GM21526 (cell line): ENCODE data around the gene CASS4.

Experiments
- ATAC-seq: cut with Tn5 transposase; IDR thresholded peaks from one replicate; pipeline ENCODE4 v1.9.1; 2021; ENCODE audit warnings: moderate library complexity; ENCODE audit not compliant: unreplicated experiment, low FRiP score

The CASS4 gene

DNA sequence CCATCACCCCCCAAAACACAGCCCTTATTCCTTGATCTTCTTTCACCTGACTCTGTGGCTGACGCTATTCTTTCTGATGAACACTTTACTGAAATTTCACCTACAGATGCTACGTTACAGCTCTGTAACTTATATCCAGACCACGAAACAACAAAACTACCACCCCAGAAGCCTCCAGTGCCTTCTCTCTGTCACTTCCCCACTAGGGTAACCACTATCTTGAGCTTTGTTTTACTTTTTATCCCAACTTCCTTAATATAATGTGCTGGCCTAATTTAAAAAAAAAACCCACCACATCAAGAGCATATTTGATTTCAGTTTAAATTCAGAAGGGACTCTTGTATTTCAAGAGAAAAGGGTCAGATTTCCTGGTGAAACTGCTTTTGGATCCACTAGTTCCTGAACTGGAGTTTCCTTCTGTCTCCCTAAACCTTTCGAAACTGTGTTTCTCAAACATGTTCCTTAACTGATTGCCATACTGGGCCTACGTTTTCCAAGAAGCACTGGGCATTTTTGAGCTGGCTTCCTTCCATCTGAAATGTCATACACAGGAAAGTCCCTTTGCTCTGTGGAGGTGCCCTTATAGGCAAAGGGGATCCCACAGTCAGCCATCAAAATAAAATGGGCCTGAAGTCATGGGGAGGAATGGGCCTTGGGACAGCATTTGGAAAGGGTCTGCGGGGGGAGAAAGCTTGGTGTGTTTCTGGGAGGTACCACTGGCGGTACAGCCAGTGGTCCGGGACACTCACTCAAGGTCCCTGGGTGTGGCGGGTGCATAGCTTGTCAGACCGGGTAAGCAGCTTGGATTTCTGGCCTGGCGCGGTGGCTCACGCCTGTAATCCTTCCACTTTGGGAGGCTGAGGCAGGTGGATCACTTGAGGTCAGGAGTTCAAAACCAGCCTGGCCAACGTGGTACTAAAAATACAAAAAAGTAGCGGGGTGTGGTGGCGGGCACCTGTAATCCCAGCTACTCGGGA lies 30.6 kb downstream of the CASS4 start:
- no peak for ATAC-seq

DNA sequence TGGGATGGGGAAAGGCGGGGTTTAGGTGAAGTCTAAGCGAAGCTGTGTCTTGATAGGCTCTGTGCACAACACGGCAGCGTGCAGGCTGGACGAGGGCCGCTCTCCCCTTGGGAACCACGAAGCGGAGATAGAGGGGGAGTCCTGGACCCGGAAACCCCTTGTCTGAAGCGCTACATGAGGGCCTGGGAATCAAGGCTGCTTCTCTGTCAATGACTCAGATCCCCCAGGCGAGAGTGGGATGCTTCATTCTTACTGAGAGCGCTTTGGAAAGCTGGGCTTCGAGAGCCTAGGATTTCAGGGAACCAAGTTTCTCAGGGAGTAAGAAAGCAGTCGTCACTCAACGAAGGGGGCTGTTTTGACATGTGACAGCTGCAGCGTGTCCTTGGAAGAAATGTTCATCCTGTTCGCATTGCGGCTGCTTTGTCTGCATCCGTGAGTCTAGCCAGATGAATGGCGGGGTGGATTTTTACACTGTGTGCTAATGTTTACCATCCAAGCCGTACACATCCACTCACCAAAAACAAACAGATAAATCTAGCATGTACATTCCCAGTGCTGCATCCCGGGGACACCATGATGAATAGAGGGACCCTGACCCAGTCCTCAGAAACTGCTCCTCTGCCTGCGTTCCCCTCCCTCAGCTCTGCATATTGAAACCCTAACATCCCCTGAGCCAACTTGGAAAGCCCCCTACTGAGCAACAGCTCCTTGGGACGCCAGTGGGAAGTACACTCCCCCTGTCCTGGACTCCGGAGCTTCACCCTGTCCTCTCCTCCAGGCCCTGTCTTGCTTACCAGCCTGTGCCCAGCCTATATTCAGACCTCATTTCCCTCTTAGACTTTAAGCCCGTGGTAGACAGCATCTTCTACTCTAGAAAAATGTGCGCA lies 31.8 kb downstream of the CASS4 start:
- ATAC-seq: no peak

DNA sequence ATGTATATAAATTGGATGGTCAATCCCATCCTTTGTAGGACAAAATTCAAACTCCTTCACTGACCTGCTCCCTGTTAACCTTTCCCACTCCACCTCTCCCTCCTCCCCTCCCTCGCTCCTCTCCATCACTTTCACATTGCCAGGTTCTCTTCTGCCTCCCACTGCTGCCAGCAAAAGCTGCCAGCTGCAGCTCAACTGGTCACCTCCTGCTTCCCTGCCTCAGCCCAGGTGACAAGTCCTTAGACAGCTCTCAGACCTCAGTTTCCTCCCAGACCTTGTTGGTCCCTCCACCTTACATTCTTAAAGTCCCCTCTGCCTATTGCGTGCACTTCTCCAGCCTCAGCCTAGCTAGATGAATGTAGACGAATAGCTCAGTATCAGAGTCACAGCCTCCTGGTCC lies 33.1 kb downstream of the CASS4 start:
- no peak for ATAC-seq

DNA sequence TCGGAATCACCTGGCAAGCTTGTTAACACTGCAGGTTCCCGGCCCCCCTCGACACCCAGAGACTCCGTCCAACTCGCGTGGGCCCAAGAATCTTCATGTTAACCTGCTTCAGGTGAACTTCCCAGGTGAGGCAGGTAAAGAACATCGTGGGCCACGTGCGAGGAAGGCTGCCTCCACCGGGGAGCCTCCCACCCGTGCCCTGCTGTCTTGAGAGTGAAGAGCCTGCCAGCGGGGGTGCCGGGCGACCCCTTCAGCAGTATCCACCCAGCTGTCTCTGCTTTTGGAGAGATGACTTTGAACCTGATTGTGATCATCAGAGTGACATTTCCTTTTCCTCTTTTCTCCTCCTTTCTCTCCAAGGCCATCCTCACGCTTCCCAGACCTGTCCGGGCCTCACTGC lies 33.5 kb downstream of the CASS4 start:
- ATAC-seq: no peak

DNA sequence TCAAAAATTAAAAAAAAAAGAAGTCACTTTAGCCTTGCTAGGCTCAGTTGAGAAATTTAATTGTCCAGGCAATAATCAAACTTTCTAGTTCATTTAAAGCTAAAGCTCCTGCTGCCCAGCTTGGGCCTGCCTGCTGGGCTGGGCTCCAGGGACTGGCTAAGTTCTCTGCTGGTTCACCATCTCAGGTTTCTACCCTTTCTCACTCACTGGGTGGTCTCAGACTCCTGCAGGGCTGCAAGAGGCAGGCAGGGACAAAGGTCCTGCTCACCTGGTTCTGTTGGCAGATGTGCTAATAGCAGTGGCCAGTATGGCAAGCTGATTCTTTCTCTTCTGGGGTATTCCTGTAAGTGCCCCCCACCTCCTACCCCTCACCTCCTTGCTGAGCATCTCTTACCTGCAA lies 35.2 kb downstream of the CASS4 start:
- ATAC-seq: no peak

DNA sequence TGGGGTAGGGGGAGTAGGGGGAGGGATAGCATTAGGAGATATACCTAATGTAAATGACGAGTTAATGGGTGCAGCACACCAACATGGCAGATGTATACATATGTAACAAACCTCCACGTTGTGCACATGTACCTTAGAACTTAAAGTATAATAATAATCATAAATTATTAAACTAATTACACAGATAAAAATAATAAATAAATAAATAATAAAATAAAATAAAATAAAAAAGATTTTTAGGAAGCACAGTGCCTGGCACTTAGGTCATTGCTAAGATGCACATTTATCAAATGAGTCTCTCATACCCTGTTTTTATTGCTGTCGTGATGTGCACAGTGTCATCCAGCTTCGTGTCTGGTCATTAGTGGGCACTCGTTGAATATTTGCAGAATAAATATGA lies 37.4 kb downstream of the CASS4 start:
- ATAC-seq: no peak

DNA sequence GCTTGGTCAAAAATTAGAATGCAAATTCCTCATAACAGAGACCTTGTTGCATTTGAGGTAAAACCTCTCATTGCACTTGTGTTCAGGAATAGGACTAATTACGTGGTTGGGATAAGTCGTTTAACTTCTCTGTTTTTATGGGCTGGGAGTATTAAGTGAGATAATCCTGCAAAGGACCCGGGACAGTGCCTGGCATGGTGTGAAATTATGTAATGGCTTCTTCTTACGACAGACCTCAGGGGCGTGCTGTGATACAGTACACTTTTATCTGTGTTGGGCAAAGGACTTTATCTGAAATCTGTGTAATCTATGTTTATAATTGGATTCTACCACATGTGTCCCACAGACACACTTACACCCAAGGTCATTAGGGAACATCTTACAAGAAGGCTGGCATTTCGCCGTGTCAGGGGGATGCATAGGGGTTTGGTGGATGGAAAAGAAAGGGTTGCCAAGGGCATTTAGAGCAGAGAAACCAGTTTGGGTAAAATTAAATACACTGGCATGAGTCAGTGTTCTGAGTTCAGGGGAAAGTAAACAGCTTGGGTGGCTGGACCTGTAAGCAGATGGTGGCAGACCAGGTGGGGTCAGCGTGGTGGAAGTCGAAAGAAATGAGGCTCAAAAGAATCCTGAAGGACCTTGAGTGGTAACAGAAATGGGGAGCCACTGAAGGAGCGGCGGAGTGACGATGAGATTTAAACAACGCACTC lies 39.2 kb downstream of the CASS4 start:
- ATAC-seq: no peak

DNA sequence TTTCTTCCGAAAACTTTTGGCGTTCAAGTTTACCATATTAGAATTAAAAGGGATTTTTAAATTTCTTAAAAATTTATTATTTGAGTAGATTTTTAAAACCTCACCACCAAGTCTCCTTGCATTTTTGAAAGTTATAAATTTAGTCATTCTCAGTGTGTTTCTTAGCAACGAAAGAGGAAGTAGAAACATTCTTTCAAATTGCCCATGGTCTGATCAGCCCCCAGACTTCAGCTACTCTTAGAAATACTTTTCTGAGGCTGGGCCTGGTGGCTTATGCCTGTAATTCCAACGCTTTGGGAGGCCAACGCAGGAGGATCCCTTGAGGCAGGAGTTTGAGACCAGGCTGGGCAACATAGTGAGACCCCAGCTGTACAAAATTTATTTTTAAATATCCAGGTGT lies 41.3 kb downstream of the CASS4 start:
- ATAC-seq: peak; percentile 62

DNA sequence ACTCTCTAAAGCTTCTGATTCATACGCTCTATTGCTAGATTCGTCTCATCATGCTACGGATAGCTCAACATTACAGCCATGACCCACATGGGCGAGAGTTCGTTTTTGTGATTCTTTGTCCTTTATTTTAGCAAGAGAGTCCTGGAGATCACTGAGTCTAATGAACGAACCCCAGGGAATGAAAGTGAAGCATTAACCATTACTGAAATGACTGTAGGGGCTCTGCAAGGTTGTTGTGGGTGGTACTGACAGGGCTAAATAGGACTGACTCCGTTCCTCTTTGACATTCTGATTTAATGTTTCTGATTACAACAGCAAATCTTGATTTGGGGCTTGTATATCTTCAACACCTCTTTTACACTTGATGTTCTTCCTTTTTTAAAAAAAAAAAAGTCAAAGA lies 42.7 kb downstream of the CASS4 start:
- ATAC-seq: peak; percentile 78

DNA sequence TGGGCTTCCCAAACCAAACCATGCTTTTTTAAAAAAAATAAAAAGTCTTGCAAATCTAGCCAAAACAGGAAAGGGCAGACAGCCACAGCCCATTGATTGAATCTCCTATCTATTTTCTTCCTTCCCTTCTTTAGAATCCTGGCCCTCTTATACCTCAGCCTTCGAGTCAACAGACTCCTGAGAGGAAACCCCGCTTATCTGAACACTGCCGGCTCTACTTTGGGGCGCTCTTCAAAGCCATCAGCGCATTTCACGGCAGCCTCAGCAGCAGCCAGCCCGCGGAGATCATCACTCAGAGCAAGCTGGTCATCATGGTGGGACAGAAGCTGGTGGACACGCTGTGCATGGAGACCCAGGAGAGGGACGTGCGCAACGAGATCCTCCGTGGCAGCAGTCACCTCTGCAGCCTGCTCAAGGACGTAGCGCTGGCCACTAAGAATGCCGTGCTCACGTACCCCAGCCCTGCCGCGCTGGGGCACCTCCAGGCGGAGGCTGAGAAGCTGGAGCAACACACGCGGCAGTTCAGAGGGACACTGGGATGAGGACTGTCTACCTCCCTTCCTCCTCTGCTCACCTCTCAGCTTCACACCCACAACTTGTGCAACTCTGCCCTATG lies 46.3 kb downstream of the CASS4 start:
- ATAC-seq: no peak

DNA sequence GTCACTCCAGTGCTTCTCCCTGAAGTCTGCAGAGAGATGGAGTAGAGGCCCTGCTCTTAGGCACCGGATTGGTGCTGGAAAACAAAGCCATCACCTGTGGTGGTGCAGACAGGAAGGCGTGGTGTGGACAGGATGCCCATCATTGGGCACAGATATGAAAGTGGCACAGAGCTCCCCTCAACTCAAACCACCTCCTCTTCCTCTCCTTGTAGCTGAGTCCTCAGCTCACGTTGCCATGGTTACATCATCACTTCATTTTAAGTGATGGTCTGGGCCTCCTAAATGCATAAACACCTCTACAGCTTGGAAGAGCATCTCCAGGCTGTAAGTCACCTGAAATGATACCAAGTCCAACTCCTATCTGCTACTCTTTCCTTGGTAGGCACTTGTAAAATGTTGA lies 48.4 kb downstream of the CASS4 start:
- no peak for ATAC-seq

DNA sequence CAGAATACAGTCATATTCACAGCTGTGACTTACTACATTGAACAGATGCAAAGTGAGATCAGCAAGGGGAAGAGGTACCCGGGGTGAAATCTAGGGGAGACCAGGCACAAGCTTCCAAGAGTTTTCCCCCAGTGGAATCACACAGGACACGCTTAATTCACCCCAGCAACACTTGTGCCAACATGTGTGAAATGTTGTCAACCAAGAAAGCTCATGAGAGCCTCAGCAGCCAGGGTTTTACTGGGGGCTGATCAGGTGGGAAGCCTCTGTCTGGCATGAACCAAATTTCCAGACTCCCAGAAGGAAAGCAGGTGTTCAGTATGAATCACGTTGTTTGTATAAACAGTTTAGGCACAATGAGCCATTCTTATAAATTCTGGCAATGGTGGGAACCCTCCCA lies 49.5 kb downstream of the CASS4 start:
- no peak for ATAC-seq

DNA sequence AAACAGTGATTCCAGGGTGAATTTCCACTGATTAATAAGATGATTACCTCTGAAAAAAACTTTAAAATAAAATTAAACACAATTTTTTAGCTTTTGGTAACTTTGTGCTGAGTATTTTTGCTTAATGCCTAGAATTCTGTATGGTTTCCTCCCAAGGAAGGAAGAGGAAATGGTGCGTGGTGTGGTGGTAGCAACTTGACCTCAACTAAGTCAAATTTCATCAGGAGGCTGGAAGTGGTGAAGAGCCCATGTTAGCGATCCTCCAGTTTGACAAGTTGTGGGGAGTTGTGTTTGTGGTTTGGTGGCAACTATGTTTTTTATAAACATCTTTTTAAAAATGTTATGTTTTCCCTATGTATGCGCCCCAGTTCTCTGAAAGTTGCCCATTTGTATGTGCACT lies 51.4 kb downstream of the CASS4 start:
- ATAC-seq: no peak

DNA sequence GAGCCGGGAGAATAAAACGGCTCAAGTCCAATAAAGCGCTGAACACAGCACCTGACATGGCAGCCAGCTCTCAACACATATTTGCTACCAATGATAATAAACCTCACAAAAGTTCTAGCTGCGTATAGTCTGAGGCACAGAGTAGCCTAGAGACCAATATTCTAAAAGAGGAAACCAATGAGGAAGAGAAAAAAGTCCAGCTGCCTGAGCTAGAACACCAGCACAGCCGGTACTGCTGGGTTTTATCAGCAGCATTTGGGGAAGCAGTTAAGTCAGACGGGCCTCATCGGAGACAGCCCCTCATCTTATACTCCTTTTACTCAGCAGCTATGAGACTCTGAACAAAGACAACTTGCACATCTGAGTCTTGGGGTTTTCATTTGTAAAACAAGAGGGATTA lies 53.9 kb downstream of the CASS4 start:
- ATAC-seq: peak; percentile 40

DNA sequence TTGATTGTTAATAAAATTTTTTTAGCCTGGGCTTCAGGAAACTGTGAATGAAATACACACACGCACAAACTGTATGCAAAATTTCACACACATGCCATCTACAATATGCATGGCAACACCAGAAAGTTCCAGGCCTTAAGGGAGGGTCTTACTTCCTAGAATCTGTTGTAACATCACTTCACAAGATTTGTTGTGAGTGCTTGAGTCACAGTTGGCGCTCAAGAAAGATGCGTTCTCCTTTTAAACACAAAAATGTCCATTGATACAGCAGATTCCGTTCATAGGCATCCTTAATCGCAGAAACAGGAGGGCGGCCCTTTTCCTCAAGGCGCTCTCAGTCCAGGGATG lies 55.9 kb downstream of the CASS4 start:
- ATAC-seq: peak; percentile 3

DNA sequence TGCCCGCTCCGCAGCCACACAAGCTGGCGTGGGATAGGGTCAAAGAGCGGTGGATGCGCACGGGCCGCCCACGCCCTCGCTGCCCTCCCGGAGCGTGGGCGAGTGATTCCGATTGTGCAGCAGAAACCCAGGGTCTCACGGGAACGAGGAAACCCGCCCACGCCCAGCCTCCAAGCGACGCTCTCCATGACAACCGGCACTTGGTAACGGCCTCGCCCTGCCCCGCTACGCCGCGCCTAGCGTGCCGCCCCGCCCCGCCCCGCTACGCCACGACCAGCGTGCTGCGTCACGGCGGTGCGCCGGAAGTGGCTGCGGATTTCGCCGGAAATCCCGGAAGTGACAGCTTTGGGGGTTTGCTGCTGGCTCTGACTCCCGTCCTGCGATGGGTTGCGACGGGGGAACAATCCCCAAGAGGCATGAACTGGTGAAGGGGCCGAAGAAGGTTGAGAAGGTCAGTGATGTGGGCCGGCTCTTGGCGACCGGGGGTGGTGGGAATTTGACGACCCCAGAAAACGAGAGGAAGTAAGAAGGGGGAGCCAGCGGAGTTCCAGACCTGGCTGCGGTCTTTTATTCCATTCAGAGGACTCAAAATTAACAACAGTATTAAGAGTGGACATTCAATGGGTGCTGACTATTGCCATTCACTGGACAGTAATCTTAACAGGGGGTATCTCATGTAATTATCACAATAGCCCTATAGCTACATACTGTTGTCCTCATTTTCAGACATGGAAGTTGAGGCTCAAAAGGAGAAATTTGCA lies 56.4 kb downstream of the CASS4 start, which contains the start of gene RTF2:
Gene RTF2 (plus strand): TSS at position 312 of the 761 bp plus-strand sequence. CDS start 71 bp downstream, at position 383.
- ATAC-seq: peak; percentile 96

DNA sequence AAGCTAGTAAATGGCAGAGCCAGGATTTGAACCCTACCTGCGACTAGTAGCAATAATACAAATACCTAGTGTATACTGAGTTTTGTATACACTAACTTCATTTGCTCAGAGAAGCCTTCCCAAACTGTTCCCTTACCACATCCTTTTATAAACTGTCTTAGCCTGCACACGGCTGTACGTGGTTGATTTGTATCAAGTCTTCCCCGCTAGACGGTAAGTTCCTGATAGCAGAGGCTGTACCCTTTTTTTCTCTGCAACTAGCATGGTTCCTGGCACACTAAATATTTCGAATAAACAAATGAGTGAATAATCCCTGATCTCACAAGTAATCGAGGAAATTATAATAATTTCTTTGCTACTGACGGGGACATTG lies 57.0 kb downstream of the CASS4 start:
- ATAC-seq: no peak

DNA sequence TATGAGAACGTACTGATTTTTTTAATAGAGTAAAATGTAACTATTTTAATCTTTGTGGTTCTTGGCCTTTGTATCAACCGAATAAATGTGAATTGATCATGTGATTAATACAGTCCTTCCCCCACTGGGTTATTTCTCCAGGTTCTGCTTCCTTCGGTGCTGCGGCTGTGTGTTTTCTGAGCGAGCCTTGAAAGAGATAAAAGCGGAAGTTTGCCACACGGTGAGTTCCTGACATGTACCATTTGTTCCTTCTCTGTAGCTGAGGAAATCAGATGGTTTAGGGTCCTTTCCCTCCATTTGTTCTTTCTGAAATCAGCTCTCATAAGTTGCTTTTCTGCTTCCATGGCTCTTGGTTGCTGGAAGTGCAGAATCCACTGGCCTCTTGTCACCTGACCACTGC lies 71.9 kb downstream of the CASS4 start:
- no peak for ATAC-seq

DNA sequence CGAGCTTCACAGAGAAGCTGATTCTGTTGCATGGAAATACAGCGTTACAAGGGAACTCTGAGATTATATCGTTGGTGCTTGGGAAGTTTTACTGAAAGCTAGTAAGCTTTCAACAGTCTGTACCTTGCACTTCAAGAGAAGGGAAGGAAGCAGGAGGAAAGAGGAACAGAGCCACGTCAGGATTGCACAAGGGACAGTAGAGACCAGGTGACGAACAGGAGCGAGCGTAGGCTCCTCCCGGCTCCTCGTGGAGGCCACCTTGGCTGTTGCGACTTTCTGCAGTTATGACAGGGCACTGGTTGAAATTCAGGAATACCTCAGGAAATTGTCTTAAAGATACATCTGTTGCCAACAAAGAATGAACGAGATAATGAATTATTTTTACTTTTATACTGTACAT lies 75.2 kb downstream of the CASS4 start:
- ATAC-seq: no peak

DNA sequence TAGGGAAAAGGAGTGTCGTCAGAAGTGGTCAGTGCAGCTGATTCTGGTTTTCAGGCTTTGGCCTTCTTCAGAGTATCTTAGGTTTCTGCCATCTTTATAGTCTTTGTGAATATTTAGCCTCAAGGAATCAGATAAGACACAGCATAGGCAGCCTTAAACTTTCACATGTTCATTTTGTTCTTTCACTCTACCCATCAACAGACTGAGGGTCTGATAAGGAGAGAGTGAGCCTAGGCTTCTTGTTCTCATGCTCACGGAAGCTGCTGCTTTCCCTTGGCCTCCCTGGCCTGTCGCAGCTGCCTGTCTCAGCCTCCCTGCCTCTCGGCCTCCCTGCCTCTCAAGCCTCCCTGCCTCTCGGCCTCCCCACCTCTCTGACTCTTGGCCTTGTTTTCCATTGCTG lies 76.5 kb downstream of the CASS4 start:
- ATAC-seq: no peak
